PFSK-1 (cell line): Measurements from ENCODE around the gene MTMR12.

Source experiments
- FOXP2 ChIP-seq: optimal IDR thresholded peaks from 2 replicates; pipeline ENCODE3; 2011; ENCODE audit warnings: borderline replicate concordance, control low read depth, inconsistent platforms; ENCODE audit not compliant: insufficient read depth; ENCODE audit errors: extremely low read length, extremely low read depth
- POLR2AphosphoS5 ChIP-seq: IDR thresholded peaks from 2 replicates; pipeline ENCODE4 v1.6.1; 2012; ENCODE audit warnings: low read depth, mild to moderate bottlenecking, control low read depth, low read length, moderate library complexity
- SIN3A ChIP-seq: IDR thresholded peaks from 2 replicates; pipeline ENCODE4 v1.6.1; 2012; ENCODE audit warnings: mild to moderate bottlenecking, low read length, moderate library complexity, borderline replicate concordance; ENCODE audit not compliant: insufficient read depth
- TAF1 ChIP-seq: IDR thresholded peaks from 2 replicates; pipeline ENCODE4 v1.6.1; 2012; ENCODE audit warnings: low read length, control low read depth, borderline replicate concordance; ENCODE audit not compliant: insufficient read depth
- TF ChIP-seq, protein P1 (sequence below), 2 experiments: IDR thresholded peaks; 2 replicates each; pipeline versions ENCODE4 v1.6.1 to v1.8.0; 2011 to 2012; ENCODE audit warnings: low read depth in 2 of 2, low read length in 2 of 2, control low read depth in 1 of 2, inconsistent platforms in 1 of 2, mild to moderate bottlenecking in 1 of 2, moderate library complexity in 1 of 2; ENCODE audit not compliant: insufficient read depth in 1 of 2

GRCh38 chr5:32322882-32323281 lies 10.1 kb upstream of the MTMR12 start:
- TF ChIP-seq POLR2AphosphoS5, result no peak
- TF ChIP-seq, protein P1, sequence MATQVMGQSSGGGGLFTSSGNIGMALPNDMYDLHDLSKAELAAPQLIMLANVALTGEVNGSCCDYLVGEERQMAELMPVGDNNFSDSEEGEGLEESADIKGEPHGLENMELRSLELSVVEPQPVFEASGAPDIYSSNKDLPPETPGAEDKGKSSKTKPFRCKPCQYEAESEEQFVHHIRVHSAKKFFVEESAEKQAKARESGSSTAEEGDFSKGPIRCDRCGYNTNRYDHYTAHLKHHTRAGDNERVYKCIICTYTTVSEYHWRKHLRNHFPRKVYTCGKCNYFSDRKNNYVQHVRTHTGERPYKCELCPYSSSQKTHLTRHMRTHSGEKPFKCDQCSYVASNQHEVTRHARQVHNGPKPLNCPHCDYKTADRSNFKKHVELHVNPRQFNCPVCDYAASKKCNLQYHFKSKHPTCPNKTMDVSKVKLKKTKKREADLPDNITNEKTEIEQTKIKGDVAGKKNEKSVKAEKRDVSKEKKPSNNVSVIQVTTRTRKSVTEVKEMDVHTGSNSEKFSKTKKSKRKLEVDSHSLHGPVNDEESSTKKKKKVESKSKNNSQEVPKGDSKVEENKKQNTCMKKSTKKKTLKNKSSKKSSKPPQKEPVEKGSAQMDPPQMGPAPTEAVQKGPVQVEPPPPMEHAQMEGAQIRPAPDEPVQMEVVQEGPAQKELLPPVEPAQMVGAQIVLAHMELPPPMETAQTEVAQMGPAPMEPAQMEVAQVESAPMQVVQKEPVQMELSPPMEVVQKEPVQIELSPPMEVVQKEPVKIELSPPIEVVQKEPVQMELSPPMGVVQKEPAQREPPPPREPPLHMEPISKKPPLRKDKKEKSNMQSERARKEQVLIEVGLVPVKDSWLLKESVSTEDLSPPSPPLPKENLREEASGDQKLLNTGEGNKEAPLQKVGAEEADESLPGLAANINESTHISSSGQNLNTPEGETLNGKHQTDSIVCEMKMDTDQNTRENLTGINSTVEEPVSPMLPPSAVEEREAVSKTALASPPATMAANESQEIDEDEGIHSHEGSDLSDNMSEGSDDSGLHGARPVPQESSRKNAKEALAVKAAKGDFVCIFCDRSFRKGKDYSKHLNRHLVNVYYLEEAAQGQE (IDR thresholded peaks at IDR 0.05; ENCODE audit: insufficient read depth in 1 of 2, low read depth in 2 of 2, low read length in 2 of 2), result no peak
- TF ChIP-seq TAF1, result no peak
- no peak for TF ChIP-seq SIN3A
- no peak for TF ChIP-seq FOXP2
